Cortex of kidney (tissue), 1 donor: ENCODE data around the gene ACSS3.

Experiments
- DNase-seq: peaks from one replicate; lab custom pipeline; 2025; lab: John Stamatoyannopoulos, UW

The ACSS3 gene

DNA sequence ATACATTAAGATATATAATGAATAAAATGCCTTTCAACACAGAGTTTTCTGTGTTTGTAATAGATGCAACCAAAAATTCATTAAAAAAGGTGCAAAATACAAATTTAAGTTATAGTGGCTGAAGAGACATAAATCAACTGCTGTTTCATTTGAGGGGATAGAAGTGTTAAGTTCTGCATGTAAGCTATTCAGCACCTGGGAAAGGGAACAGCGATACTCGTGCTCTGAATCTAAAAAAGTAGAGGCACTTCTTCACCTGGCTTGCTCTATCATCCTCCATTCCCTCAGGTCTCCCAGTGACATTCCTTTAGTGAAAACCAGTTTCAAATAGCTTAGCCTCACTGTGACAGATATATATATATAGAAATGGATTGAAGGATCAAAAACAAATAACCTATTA lies 222.6 kb downstream of the ACSS3 start:
- no peak for DNase-seq

- no peak for DNase-seq
These were observed 226.1 kb downstream of the ACSS3 start for GRCh38 chr12:81303935-81304334.
